Lower lobe of right lung (tissue), 2 donors: Measurements from ENCODE around the gene DOCK1. TPM values are rescaled to one million over a fixed set of nuclear protein-coding genes. Genes with fewer than 3 reads are reported as not detected.

ENCODE experiments used
- ATAC-seq, 2 donors: fragments of 200-7000 bp; cut with Tn5 transposase; one replicate each; pipeline ENCODE4 v1.9.1; 2020 to 2022; ENCODE audit warnings: mild to moderate bottlenecking in 2 of 2, moderate library complexity in 2 of 2
- DNase-seq: peaks from one replicate; pipeline ENCODE4 v3.0.0-alpha.2; 2020
- H3K27ac ChIP-seq: fragments of 200-600 bp; one replicate; pipeline ENCODE4 v1.8.0; 2022
- H3K27me3 ChIP-seq: fragments of 200-600 bp; one replicate; pipeline ENCODE4 v1.8.0; 2022; ENCODE audit warnings: low read depth
- H3K36me3 ChIP-seq: fragments of 200-600 bp; one replicate; pipeline ENCODE4 v1.8.0; 2022; ENCODE audit warnings: mild to moderate bottlenecking
- H3K4me1 ChIP-seq: fragments of 200-600 bp; one replicate; pipeline ENCODE4 v1.8.0; 2022
- H3K4me3 ChIP-seq: fragments of 200-600 bp; one replicate; pipeline ENCODE4 v1.8.0; 2022; ENCODE audit warnings: mild to moderate bottlenecking
- H3K9me3 ChIP-seq: fragments of 200-600 bp; one replicate; pipeline ENCODE4 v1.8.0; 2022
- CTCF ChIP-seq: fragments of 200-600 bp; IDR thresholded peaks from one replicate; pipeline ENCODE4 v1.8.0; 2022; ENCODE audit warnings: antibody characterized with exemption, mild to moderate bottlenecking
- intact Hi-C: fragments of 100-400 bp; cut with DNase I; formaldehyde crosslinking; loops from one replicate; pipeline ENCODE4 v1.11.0; 2022
- total RNA-seq: library from RNA; stranded (reverse); fragmentation: NEBNext Ultra II Directional; extraction: Animal tissue kit (Norgen Biotek cat#: 25700); gene quantifications from one replicate; pipeline ENCODE4 v1.2.1, GENCODE V29; 2021
- donor health status: DM: no; HTN: yes; CAD: no; lungs with severe emphysema.

The DOCK1 gene
- total RNA-seq, 1 donor from 2014 or later: 44.8 TPM

GRCh38 chr10:127399668-127400067, 494.4 kb downstream of the DOCK1 start:
- TF ChIP-seq CTCF: no peak
- H3K4me3 ChIP-seq: no peak overlapping the region
- peaks cover 3% of the 10 kb centered on the region for H3K36me3 ChIP-seq
- ATAC-seq: no peak
- intact Hi-C loops: no loop called here
- no peak for DNase-seq
- H3K4me1 ChIP-seq: no peaks in the 10 kb centered on the region
- H3K27me3 ChIP-seq: no peaks in the 10 kb centered on the region
- H3K27ac ChIP-seq: no peak overlapping the region
- H3K9me3 ChIP-seq: no peaks in the 10 kb centered on the region

- intact Hi-C loops: no loop called here
- DNase-seq (no peak), ATAC-seq (no peak)
- no peak for TF ChIP-seq CTCF
- Histone ChIP-seq H3K27me3 (no peaks in the 10 kb centered on the region), H3K9me3 (no peaks in the 10 kb centered on the region), H3K4me1 (no peaks in the 10 kb centered on the region), H3K36me3 (peaks cover 8% of the 10 kb centered on the region), H3K27ac (no peak overlapping the region), H3K4me3 (no peak overlapping the region)
Measured at GRCh38 chr10:127400216-127400615, 495.0 kb downstream of the DOCK1 start.

- no peaks in the 10 kb centered on the region for H3K4me1 ChIP-seq
- no peaks in the 10 kb centered on the region for H3K27me3 ChIP-seq
- no peak overlapping the region for H3K27ac ChIP-seq
- H3K4me3 ChIP-seq: no peak overlapping the region
- TF ChIP-seq CTCF: no peak
- H3K36me3 ChIP-seq: peaks cover 8% of the 10 kb centered on the region
- no peaks in the 10 kb centered on the region for H3K9me3 ChIP-seq
- intact Hi-C loops: no loop called here
- DNase-seq: no peak
- peak in 1 of 2 donors; percentile 32 for ATAC-seq
Measured at GRCh38 chr10:127402596-127403409, 497.6 kb downstream of the DOCK1 start.

GRCh38 chr10:127405221-127405620, 500.0 kb downstream of the DOCK1 start:
- H3K9me3 ChIP-seq: no peaks in the 10 kb centered on the region
- peak in 1 of 2 donors; percentile 28 for ATAC-seq
- no peak for TF ChIP-seq CTCF
- H3K4me1 ChIP-seq: no peaks in the 10 kb centered on the region
- H3K36me3 ChIP-seq: peaks cover 8% of the 10 kb centered on the region
- no peak overlapping the region for H3K27ac ChIP-seq
- H3K27me3 ChIP-seq: no peaks in the 10 kb centered on the region
- no peak for DNase-seq
- no peak overlapping the region for H3K4me3 ChIP-seq
- intact Hi-C loops: no loop called here

GRCh38 chr10:127406018-127406550, 500.9 kb downstream of the DOCK1 start:
- Histone ChIP-seq H3K36me3 (peaks cover 12% of the 10 kb centered on the region), H3K27me3 (no peaks in the 10 kb centered on the region), H3K27ac (no peak overlapping the region), H3K4me3 (no peak overlapping the region), H3K4me1 (no peaks in the 10 kb centered on the region), H3K9me3 (no peaks in the 10 kb centered on the region)
- intact Hi-C loops: no loop called here
- no peak for TF ChIP-seq CTCF
- DNase-seq (no peak), ATAC-seq (no peak)
